Liver (tissue), 3 donors: ENCODE results near the gene TJP1.
"Not testable (repeated sequence)": the region's sequence is repeated elsewhere in the genome, so short reads cannot be mapped to it uniquely, and the experiment has no call there.

Experiments used
- CTCF ChIP-seq: fragments of 150-350 bp; IDR thresholded peaks from 2 replicates; pipeline ENCODE4 v1.5.1; 2017; ENCODE audit warnings: improper control_type of control experiment, low read depth, low read length; ENCODE audit not compliant: missing input control
- EGR1 ChIP-seq, 2 donors: IDR thresholded peaks; 2 replicates each; pipeline ENCODE4 v1.6.1; 2016 to 2018; ENCODE audit warnings: antibody characterized with exemption in 2 of 2, low read depth in 2 of 2
- FOXA1 ChIP-seq: IDR thresholded peaks from 2 replicates; pipeline ENCODE4 v1.6.1; 2016; ENCODE audit warnings: antibody characterized with exemption
- HNF4A ChIP-seq, 2 donors: conservative IDR thresholded peaks; 2 replicates each; pipeline ENCODE4 v1.6.1; 2016; ENCODE audit warnings: antibody characterized with exemption in 2 of 2, mild to moderate bottlenecking in 2 of 2
- SP1 ChIP-seq: IDR thresholded peaks from 2 replicates; pipeline ENCODE4 v1.6.1; 2018; ENCODE audit warnings: antibody characterized with exemption, mild to moderate bottlenecking
- TAF1 ChIP-seq: conservative IDR thresholded peaks from 2 replicates; pipeline ENCODE4 v1.6.1; 2016; ENCODE audit warnings: antibody characterized with exemption, mild to moderate bottlenecking
- TF ChIP-seq, protein P1 (sequence below): IDR thresholded peaks from 2 replicates; pipeline ENCODE4 v1.6.1; 2016; ENCODE audit warnings: antibody characterized with exemption
- donor health status: healthy.
- donor health status: healthy.

DNA sequence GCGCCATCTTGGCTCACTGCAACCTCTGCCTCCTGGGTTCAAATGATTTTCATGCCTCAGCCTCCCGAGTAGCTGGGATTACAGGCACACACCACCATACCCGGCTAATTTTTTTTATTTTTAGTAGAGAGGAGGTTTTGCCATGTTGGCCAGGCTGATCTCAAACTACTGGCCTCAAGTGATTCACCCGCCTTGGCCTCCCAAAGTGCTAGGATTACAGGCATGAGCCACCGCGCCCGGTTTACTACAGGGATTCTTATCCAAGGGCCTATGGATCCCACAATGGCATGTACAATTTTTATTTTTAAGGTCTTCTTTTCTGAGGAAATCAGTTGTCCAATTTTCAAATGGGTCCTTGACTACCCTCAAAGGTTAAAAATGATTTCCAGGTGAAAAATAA lies 150.2 kb downstream of the TJP1 start:
- TF ChIP-seq CTCF; HNF4A (conservative IDR thresholded peaks at IDR 0.05); EGR1 (IDR thresholded peaks at IDR 0.05; ENCODE audit: low read depth in 2 of 2); SP1; TAF1; FOXA1: not testable (repeated sequence)
- TF ChIP-seq, protein P1, sequence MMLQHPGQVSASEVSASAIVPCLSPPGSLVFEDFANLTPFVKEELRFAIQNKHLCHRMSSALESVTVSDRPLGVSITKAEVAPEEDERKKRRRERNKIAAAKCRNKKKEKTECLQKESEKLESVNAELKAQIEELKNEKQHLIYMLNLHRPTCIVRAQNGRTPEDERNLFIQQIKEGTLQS: not testable (repeated sequence)
